Activated CD4-positive, alpha-beta T cell treated with anti-CD3 and anti-CD28 coated beads for 1 hour (primary cell): ENCODE results near the gene NLE1.

Source experiments
- DNase-seq: peaks from one replicate; pipeline ENCODE4 v3.0.0-alpha.2; 2020

Gene NLE1

DNA sequence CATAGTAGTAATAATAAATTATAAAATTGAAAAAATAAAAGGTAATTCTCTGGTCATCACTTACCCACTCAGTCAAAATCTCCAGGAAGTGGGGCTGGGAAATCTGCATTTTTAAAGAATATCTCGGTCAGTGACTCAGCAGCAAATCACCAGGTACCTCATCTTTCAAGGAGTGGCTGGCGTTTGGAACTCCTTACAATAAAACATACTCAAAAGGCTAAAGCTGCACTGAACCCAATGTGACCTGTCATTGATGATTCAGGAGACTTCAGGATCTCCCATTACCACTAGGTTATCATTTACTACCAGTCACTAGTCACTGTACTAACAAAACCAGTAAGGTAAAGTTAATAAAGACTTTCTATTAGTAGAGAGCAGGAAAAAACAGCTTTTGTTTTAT is 57.1 kb downstream of the NLE1 start:
- DNase-seq, result no peak

DNA sequence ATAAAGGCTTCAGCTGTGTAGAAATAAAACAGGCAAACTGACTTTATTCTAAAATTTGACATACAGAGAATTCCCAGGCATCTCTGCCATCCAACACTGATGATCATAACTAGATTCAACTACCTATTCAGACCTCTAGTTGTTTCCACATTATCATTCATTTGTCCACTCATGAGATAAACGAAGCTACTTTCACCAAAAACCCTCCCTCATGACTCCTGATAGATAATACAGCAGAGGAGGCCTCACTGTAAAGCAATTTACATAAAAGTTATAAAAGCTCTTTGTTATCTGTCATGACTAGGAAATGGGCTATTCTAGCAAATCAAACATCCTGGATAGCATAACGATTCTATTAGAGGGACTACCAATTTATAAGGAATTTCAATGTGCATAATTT is 59.0 kb downstream of the NLE1 start:
- DNase-seq, result no peak

DNA sequence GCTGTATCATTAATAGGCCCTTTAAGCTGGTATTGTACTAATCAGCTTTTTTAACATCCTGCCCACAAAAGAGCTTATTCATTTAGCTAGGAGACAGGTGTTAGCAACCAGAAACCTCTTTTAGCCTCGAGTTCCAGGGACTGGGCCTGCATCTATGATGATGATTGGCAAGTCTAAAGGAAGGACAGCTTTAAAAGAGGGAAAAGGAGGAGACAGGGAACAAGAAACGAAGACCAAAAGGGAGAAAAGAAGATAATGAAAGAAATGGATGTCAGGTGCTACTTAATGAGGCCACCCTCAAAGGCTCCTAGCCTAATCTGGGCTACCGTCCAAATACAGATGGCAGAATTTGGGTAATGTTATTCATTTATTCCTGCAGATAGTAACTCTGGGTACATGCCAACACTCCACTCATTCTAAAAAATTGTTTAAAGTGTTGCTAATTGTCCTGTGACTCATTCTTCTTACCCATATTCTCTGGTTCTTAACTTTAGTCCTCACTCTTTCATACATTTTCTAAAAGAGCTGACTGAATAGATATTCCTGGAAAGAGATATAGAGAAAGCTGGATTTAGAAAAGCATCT is 59.9 kb downstream of the NLE1 start:
- no peak for DNase-seq

DNA sequence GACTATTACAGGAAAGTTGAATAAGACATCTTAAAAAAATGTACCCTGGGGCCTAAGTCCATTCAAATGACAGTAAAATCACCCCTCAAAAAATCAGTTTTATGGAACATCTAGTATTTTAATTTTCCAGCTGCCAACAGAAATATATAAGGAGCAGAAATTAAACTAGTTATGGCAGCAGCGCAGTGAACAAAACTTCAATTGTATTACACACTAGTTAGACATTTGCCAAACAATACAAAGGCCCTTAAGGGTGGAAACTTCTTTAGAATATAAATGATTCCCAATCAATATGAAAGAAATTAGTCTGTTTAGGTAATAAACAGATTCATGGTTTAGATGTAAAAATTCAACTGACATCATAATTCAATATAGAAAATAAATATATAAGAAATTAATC is 60.5 kb downstream of the NLE1 start:
- no peak for DNase-seq

DNA sequence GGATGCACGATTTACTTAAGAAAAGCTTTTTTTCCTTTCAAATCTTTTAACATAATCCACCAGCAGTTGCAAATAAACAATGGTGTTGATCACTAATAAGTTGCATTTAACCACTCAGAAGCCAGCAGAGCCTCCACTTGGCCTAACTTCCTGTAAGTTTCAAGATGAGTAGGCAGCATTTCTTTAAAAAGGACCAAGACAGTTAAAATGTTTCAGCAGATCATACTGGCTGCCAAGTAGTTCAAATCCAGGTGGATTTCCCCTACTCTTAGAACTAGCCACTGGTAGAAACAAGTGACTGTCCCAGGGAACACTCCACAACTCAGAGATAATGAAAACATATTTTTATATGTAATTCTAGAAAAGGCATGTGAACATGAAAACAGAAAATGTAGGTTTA is 61.6 kb downstream of the NLE1 start:
- no peak for DNase-seq

DNA sequence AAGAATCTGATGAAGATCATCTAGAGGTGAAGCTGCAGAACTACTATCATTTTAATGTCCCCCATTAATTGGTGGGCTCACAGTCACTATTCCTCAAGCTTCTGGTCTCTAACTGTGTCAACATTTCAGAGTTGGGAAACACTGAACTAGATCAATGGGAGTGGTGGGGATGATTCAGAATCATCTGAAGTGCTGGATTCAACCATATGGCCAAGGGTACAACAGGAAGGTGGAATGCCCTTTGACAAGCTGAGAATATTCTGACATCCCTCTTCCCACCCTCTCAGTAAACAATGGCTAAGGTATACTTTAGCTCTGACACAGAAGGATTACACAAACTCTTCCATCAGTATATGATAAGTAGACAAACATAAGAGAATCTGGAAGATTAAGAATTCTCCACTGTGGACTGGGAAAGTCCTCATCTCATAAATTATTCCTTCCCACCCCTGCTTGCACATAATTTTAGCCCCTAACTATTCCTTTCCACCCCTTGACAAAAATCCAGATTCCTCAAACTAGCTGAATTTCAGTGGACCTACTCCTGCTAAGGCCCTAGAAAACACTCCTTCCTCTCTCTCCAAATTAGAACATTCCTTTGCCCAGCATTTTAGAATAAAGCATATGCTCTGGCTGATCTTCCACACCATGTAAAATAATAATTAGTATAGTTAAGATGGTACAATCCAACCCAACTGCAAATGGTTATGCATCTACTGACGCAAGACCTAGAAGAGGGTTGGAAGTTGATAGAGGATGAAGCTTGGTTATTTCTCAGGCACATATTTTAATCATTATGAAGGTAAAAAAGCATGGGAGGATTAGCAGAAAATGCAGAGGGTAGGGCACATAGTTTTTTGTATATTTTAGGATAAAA is 62.3 kb downstream of the NLE1 start:
- no peak for DNase-seq
